Osteoblast (primary cell): ENCODE measurements around the gene HDAC4. TPM values are rescaled to one million over a fixed set of nuclear protein-coding genes. Genes with fewer than 3 reads are reported as not detected.

ENCODE experiments used
- DNase-seq: peaks from one replicate; pipeline ENCODE4 v3.0.0; 2011; ENCODE audit warnings: low spot score, mixed read lengths; ENCODE audit not compliant: insufficient read length; ENCODE audit errors: missing footprints
- H2AFZ ChIP-seq: 2 replicates; pipeline ENCODE4 v1.6.0; 2011; ENCODE audit warnings: mild to moderate bottlenecking, low read length
- H3K27ac ChIP-seq: 2 replicates; pipeline ENCODE4 v1.5.1; 2011; ENCODE audit warnings: mild to moderate bottlenecking, low read depth, low read length, moderate library complexity
- H3K27me3 ChIP-seq: 2 replicates; pipeline ENCODE4 v1.6.0; 2012; ENCODE audit warnings: mild to moderate bottlenecking, control low read depth, inconsistent platforms, low read length, moderate library complexity; ENCODE audit not compliant: insufficient read depth
- H3K36me3 ChIP-seq: 2 replicates; pipeline ENCODE4 v1.5.1; 2011; ENCODE audit warnings: mild to moderate bottlenecking, low read length, control low read depth, moderate library complexity; ENCODE audit not compliant: insufficient read depth
- H3K4me1 ChIP-seq: 2 replicates; pipeline ENCODE4 v1.5.1; 2011; ENCODE audit warnings: mild to moderate bottlenecking, low read length, control low read depth, moderate library complexity; ENCODE audit not compliant: insufficient read depth
- H3K4me2 ChIP-seq: 2 replicates; pipeline ENCODE4 v1.6.0; 2011; ENCODE audit warnings: mild to moderate bottlenecking, low read length; ENCODE audit not compliant: insufficient read depth
- H3K4me3 ChIP-seq: fragments of 200-600 bp; sonication (generic); 3 replicates; pipeline ENCODE4 v1.5.1; 2012; ENCODE audit warnings: mild to moderate bottlenecking, low read length, inconsistent platforms; ENCODE audit not compliant: insufficient read depth
- H3K79me2 ChIP-seq: 2 replicates; pipeline ENCODE4 v1.6.0; 2012; ENCODE audit warnings: mild to moderate bottlenecking, low read length, control low read depth, inconsistent platforms; ENCODE audit not compliant: insufficient read depth
- H3K9me3 ChIP-seq: 2 replicates; pipeline ENCODE4 v1.5.1; 2011; ENCODE audit warnings: low read depth, low read length, control low read depth
- H4K20me1 ChIP-seq: 2 replicates; pipeline ENCODE4 v1.6.0; 2012; ENCODE audit warnings: mild to moderate bottlenecking, low read length, control low read depth; ENCODE audit not compliant: insufficient read depth
- CTCF ChIP-seq: IDR thresholded peaks from 2 replicates; pipeline ENCODE4 v1.5.1; 2011; ENCODE audit warnings: mild to moderate bottlenecking, low read depth, low read length, moderate library complexity; ENCODE audit errors: extremely low read depth
- total RNA-seq: library from RNA; depleted of rRNA; stranded (reverse); fragments of >200 nt; gene quantifications from 2 replicates; pipeline ENCODE4 v1.2.3, GENCODE V29; 2012

The HDAC4 gene
- total RNA-seq, 1 donor: 30.8 TPM

- Histone ChIP-seq H3K36me3 (no peaks in the 10 kb centered on the region), H3K4me3 (peak overlapping the region; percentile 36), H4K20me1 (no peaks in the 10 kb centered on the region), H3K4me1 (peaks cover 54% of the 10 kb centered on the region), H3K79me2 (peaks cover 13% of the 10 kb centered on the region), H3K9me3 (no peaks in the 10 kb centered on the region), H3K4me2 (peak overlapping the region; percentile 76), H3K27me3 (no peaks in the 10 kb centered on the region), H2AFZ (peak overlapping the region; percentile 62), H3K27ac (peak overlapping the region; percentile 88)
- peak; percentile 92 for DNase-seq
- peak; percentile 29 for TF ChIP-seq CTCF
Measured at GRCh38 chr2:239225871-239226561, 174.8 kb downstream of the HDAC4 start.

GRCh38 chr2:239225371-239225851, 175.4 kb downstream of the HDAC4 start:
- H3K27me3 ChIP-seq: no peaks in the 10 kb centered on the region
- H3K4me3 ChIP-seq: no peak overlapping the region
- H3K27ac ChIP-seq: peak overlapping the region; percentile 88
- no peaks in the 10 kb centered on the region for H4K20me1 ChIP-seq
- DNase-seq: no peak
- peak overlapping the region; percentile 76 for H3K4me2 ChIP-seq
- H2AFZ ChIP-seq: peak overlapping the region; percentile 62
- TF ChIP-seq CTCF: no peak
- H3K36me3 ChIP-seq: no peaks in the 10 kb centered on the region
- H3K4me1 ChIP-seq: peaks cover 54% of the 10 kb centered on the region
- no peaks in the 10 kb centered on the region for H3K9me3 ChIP-seq
- peaks cover 18% of the 10 kb centered on the region for H3K79me2 ChIP-seq

GRCh38 chr2:239224955-239225354, 175.9 kb downstream of the HDAC4 start:
- peaks cover 21% of the 10 kb centered on the region for H3K79me2 ChIP-seq
- H3K36me3 ChIP-seq: no peaks in the 10 kb centered on the region
- H3K4me1 ChIP-seq: peaks cover 54% of the 10 kb centered on the region
- H3K4me2 ChIP-seq: no peak overlapping the region
- H4K20me1 ChIP-seq: no peaks in the 10 kb centered on the region
- no peak for DNase-seq
- H2AFZ ChIP-seq: no peak overlapping the region
- no peaks in the 10 kb centered on the region for H3K27me3 ChIP-seq
- H3K4me3 ChIP-seq: no peak overlapping the region
- no peak overlapping the region for H3K27ac ChIP-seq
- H3K9me3 ChIP-seq: no peaks in the 10 kb centered on the region
- TF ChIP-seq CTCF: no peak

GRCh38 chr2:239224199-239224570, 176.6 kb downstream of the HDAC4 start:
- Histone ChIP-seq H3K4me2 (peak overlapping the region; percentile 54), H3K9me3 (no peaks in the 10 kb centered on the region), H3K4me3 (no peak overlapping the region), H3K79me2 (peaks cover 25% of the 10 kb centered on the region), H3K27me3 (no peaks in the 10 kb centered on the region), H3K36me3 (no peaks in the 10 kb centered on the region), H2AFZ (no peak overlapping the region), H3K27ac (no peak overlapping the region), H3K4me1 (peaks cover 54% of the 10 kb centered on the region), H4K20me1 (no peaks in the 10 kb centered on the region)
- no peak for TF ChIP-seq CTCF
- no peak for DNase-seq
